BJ (cell line): ENCODE results near the gene CEP112. TPM values are rescaled to one million over a fixed set of nuclear protein-coding genes. Genes with fewer than 3 reads are reported as not detected.
A peak's percentile ranks its signal among the peaks of the same experiment; 100 is the strongest.

Source experiments
- CTCF ChIA-PET: fragments of 350-600 bp; formaldehyde crosslinking; extraction: SDS; loops from one replicate; lab custom pipeline; 2021; ENCODE audit warnings: antibody characterized with exemption, inconsistent platforms; lab: Yijun Ruan, JAX
- POLR2A ChIA-PET: fragments of 300-600 bp; sonication (Branson Sonifier 250); formaldehyde crosslinking; extraction: SDS; loops from one replicate; lab custom pipeline; 2021; ENCODE audit warnings: antibody characterized with exemption; lab: Charles Lee
- DNase-seq: peaks from one replicate; pipeline ENCODE4 v3.0.0-alpha.2; 2011; ENCODE audit warnings: low read depth
- H3K27me3 ChIP-seq: 2 replicates; pipeline ENCODE4 v1.6.0; 2011; ENCODE audit warnings: low read length; ENCODE audit not compliant: control insufficient read depth, insufficient read depth
- H3K36me3 ChIP-seq: 2 replicates; pipeline ENCODE4 v1.5.1; 2011; ENCODE audit warnings: low read length; ENCODE audit not compliant: control insufficient read depth, insufficient read depth
- H3K4me3 ChIP-seq: 2 replicates; pipeline ENCODE4 v1.5.1; 2011; ENCODE audit warnings: low read depth, mild to moderate bottlenecking, control low read depth, low read length
- polyA plus RNA-seq: library from polyadenylated mRNA; depleted of rRNA; stranded (reverse); fragments of >200 nt; gene quantifications from 2 replicates; pipeline ENCODE4 v1.2.3, GENCODE V29; 2011
- TF ChIP-seq, protein P1 (sequence below): IDR thresholded peaks from 2 replicates; pipeline ENCODE4 v1.5.1; 2011; ENCODE audit warnings: low read depth, mild to moderate bottlenecking, control low read depth, inconsistent platforms, low read length, moderate library complexity; ENCODE audit not compliant: insufficient read depth

Gene CEP112
- polyA plus RNA-seq, 1 experiment = 3.3 TPM

DNA sequence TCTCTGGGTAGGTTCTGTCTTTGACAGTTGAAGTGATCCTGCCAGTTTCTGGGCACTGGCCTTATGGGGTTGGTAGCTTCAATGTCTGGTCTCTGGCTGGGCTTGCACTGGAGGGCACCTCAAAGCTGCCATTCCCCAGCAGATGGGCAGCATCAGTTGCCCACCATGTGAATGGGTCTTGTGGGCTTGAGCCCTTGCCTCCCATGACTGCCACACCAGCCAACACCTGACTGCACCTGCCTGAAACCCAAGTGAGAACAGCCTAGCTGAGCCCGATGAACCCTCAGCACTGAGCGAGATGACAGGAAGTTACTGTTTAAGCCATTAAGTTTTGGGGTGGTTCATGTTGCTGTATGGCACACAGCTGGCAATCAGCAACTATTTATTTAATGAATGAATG lies 561.4 kb downstream of the CEP112 start:
- CTCF ChIA-PET = interaction anchor here (0.7 kb wide), 1 partner anchor 13 kb away, joined by 3 read pairs; no protein-coding TSS in a partner anchor
- Histone ChIP-seq H3K4me3 (no peak overlapping the region), H3K36me3 (no peaks in the 10 kb centered on the region), H3K27me3 (0 out of 2 replicates have a peak, but pooled peaks cover 3% of the 10 kb centered on the region)
- TF ChIP-seq, protein P1, sequence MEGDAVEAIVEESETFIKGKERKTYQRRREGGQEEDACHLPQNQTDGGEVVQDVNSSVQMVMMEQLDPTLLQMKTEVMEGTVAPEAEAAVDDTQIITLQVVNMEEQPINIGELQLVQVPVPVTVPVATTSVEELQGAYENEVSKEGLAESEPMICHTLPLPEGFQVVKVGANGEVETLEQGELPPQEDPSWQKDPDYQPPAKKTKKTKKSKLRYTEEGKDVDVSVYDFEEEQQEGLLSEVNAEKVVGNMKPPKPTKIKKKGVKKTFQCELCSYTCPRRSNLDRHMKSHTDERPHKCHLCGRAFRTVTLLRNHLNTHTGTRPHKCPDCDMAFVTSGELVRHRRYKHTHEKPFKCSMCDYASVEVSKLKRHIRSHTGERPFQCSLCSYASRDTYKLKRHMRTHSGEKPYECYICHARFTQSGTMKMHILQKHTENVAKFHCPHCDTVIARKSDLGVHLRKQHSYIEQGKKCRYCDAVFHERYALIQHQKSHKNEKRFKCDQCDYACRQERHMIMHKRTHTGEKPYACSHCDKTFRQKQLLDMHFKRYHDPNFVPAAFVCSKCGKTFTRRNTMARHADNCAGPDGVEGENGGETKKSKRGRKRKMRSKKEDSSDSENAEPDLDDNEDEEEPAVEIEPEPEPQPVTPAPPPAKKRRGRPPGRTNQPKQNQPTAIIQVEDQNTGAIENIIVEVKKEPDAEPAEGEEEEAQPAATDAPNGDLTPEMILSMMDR = no peak
- POLR2A ChIA-PET = no interaction called here
- no peak for DNase-seq

DNA sequence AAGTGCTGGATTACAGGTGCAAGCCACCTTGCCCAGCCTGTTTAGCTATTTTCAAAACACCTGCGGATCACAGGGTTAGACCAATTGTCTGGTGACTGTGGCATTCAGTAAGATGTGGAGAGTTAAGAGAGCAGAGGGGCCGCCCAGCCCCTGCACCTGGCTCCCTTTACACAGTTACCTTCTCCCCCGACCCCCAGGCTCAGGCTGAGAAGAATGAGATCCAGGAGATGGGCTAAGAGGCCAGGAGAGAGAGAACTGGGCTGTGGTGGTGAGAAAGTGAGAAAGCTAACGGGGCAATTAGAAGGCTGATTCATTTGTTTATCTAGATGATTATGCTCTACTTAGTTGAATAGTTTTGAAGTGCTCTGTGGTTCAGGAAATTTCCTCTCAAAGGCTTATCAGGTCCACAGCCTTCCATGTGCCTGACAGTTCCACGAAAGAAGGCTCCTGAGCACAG lies 562.7 kb downstream of the CEP112 start:
- H3K27me3 ChIP-seq = 0 out of 2 replicates have a peak, but pooled peaks cover 4% of the 10 kb centered on the region
- CTCF ChIA-PET = interaction anchor here (0.6 kb wide), 1 partner anchor 24 kb away, joined by 3 read pairs; no protein-coding TSS in a partner anchor
- TF ChIP-seq, protein P1 = no peak
- DNase-seq = no peak
- no peaks in the 10 kb centered on the region for H3K36me3 ChIP-seq
- POLR2A ChIA-PET = no interaction called here
- no peak overlapping the region for H3K4me3 ChIP-seq

DNA sequence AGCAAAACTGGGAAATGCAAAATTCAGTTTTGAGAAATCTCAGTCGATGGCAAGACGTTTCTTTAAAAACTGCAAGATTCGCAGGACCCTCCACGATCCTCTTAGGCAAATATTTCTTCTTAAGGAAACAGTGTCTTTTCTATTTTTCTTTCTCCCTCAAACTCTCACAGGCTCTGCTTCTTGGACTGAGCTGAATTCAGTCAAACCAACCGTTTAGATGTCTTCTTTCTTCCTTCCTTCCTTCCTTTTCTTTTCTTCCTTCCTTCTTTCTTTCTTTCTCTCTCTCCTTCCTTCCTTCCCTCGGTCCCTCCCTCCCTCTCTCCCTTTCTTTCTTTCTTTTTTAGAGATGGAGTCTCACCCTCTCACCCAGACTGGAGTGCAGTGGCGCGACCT lies 563.3 kb downstream of the CEP112 start:
- DNase-seq = no peak
- CTCF ChIA-PET = no interaction called here
- POLR2A ChIA-PET = no interaction called here
- Histone ChIP-seq H3K36me3 (no peaks in the 10 kb centered on the region), H3K4me3 (no peak overlapping the region), H3K27me3 (0 out of 2 replicates have a peak, but pooled peaks cover 4% of the 10 kb centered on the region)
- TF ChIP-seq, protein P1 = no peak

DNA sequence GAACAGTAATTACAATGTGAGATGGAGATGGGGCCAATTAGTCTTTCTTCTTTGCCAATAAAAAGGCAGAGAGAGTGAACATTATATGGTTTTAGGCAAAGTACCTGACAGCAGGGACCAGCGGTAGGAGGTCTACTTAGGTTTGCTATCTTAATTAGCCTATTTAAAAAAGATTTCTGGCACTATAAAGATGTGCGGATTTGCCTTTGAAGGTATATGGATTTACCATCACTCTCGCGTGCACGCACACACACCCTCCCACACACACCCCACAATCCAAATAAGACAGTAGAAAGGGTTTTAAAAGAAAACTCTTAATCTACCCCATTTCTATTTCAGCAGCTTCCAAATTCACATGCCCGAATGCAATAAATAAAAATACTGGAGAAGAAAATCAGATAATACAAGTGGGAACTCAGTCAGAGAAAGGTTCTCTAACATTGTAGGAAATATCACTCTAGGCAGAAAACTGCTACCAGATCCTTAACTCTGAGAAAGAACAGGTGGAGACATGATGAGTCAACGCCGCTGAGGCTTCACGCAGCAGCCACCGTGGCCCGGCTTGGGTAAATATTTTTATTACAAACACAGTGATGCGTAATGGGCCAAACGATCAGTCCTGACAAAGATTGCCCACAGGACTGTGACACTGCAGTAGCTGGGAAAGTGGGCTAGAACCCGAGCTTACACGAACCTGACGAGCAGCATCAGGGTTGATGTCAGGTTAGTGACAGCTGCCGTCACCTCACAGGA lies 563.9 kb downstream of the CEP112 start:
- Histone ChIP-seq H3K4me3 (no peak overlapping the region), H3K27me3 (0 out of 2 replicates have a peak, but pooled peaks cover 4% of the 10 kb centered on the region), H3K36me3 (no peaks in the 10 kb centered on the region)
- CTCF ChIA-PET = no interaction called here
- POLR2A ChIA-PET = no interaction called here
- TF ChIP-seq, protein P1 = no peak
- peak; percentile 41 for DNase-seq

DNA sequence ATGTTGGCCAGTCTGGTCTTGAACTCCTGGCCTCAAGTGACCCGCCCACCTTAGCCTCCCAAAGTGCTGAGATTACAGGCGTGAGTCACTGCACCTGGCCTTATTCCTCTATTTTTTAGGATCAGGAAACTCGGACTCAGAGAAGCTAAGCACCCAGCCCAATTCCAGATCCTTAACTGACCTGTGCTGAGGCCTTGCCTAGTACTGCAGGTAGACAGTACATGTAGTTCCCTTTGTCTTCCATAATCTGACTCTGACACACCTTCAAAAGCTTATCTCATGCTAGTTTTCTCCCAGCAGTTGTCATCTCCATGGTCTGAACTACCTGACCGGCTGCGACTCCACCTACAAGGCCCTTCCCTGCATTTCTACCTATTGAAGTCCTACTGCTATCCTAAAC lies 564.8 kb downstream of the CEP112 start:
- ChIA-PET CTCF (no interaction called here), POLR2A (no interaction called here)
- Histone ChIP-seq H3K27me3 (0 out of 2 replicates have a peak, but pooled peaks cover 4% of the 10 kb centered on the region), H3K4me3 (no peak overlapping the region), H3K36me3 (no peaks in the 10 kb centered on the region)
- no peak for DNase-seq
- TF ChIP-seq, protein P1 = no peak
